Skeletal muscle satellite cell (primary cell): ENCODE data around the gene MT1HL1.
"Not testable (repeated sequence)": the region's sequence is repeated elsewhere in the genome, so short reads cannot be mapped to it uniquely, and the experiment has no call there.

Experiments used
- H3K27me3 ChIP-seq: 2 replicates; pipeline ENCODE4 v1.7.0; 2013; ENCODE audit warnings: low read length; ENCODE audit not compliant: control insufficient read depth, insufficient read depth
- H3K36me3 ChIP-seq: 2 replicates; pipeline ENCODE4 v1.7.0; 2013; ENCODE audit warnings: mild to moderate bottlenecking, control low read depth, low read length; ENCODE audit not compliant: insufficient read depth
- H3K4me1 ChIP-seq: 2 replicates; pipeline ENCODE4 v1.7.0; 2013; ENCODE audit warnings: low read length; ENCODE audit not compliant: control insufficient read depth, insufficient read depth
- H3K4me2 ChIP-seq: 2 replicates; pipeline ENCODE4 v1.7.0; 2013; ENCODE audit warnings: mild to moderate bottlenecking, low read length
- H3K4me3 ChIP-seq: 2 replicates; pipeline ENCODE4 v1.7.0; 2013; ENCODE audit warnings: low read length
- H3K9ac ChIP-seq: 2 replicates; pipeline ENCODE4 v1.7.0; 2013; ENCODE audit warnings: mild to moderate bottlenecking, low read depth, low read length, moderate library complexity
- H3K9me3 ChIP-seq: replicated peaks from 2 replicates; pipeline ENCODE4 v1.7.0; 2013; ENCODE audit warnings: mild to moderate bottlenecking, control low read depth, low read length

MT1HL1 gene

GRCh38 chr1:236992449-236992848, 11.8 kb downstream of the MT1HL1 start:
- H3K27me3 ChIP-seq = no peaks in the 10 kb centered on the region
- no peak overlapping the region for H3K4me3 ChIP-seq
- no peak overlapping the region for H3K9ac ChIP-seq
- H3K9me3 ChIP-seq = peaks cover 10% of the 10 kb centered on the region
- no peaks in the 10 kb centered on the region for H3K4me1 ChIP-seq
- no peak overlapping the region for H3K4me2 ChIP-seq
- no peaks in the 10 kb centered on the region for H3K36me3 ChIP-seq

GRCh38 chr1:236990052-236990445, 14.2 kb downstream of the MT1HL1 start:
- Histone ChIP-seq H3K9me3 (peaks cover 12% of the 10 kb centered on the region), H3K4me2 (no peak overlapping the region), H3K27me3 (no peaks in the 10 kb centered on the region), H3K4me1 (no peaks in the 10 kb centered on the region), H3K4me3 (no peak overlapping the region), H3K36me3 (no peaks in the 10 kb centered on the region), H3K9ac (no peak overlapping the region)

GRCh38 chr1:236989290-236990051, 14.8 kb downstream of the MT1HL1 start:
- Histone ChIP-seq H3K36me3 (no peaks in the 10 kb centered on the region), H3K4me3 (no peak overlapping the region), H3K27me3 (no peaks in the 10 kb centered on the region), H3K4me2 (no peak overlapping the region), H3K4me1 (no peaks in the 10 kb centered on the region), H3K9ac (no peak overlapping the region), H3K9me3 (peaks cover 9% of the 10 kb centered on the region)

- Histone ChIP-seq H3K27me3 (no peaks in the 10 kb centered on the region), H3K9ac (no peak overlapping the region), H3K4me1 (no peaks in the 10 kb centered on the region), H3K36me3 (no peaks in the 10 kb centered on the region), H3K4me2 (no peak overlapping the region), H3K9me3 (peaks cover 14% of the 10 kb centered on the region), H3K4me3 (no peak overlapping the region)
Measured at GRCh38 chr1:236983818-236984217, 20.4 kb downstream of the MT1HL1 start.

- Histone ChIP-seq H3K4me3 (no peak overlapping the region), H3K9me3 (peaks cover 14% of the 10 kb centered on the region), H3K4me1 (no peaks in the 10 kb centered on the region), H3K27me3 (no peaks in the 10 kb centered on the region), H3K9ac (no peak overlapping the region), H3K4me2 (no peak overlapping the region), H3K36me3 (no peaks in the 10 kb centered on the region)
Measured at GRCh38 chr1:236982380-236982779, 21.9 kb downstream of the MT1HL1 start.

GRCh38 chr1:236981431-236981830, 22.8 kb downstream of the MT1HL1 start:
- H3K4me2 ChIP-seq, H3K27me3 ChIP-seq, H3K9ac ChIP-seq, H3K4me3 ChIP-seq, H3K4me1 ChIP-seq, H3K36me3 ChIP-seq: not testable (repeated sequence)
- H3K9me3 ChIP-seq = peaks cover 13% of the 10 kb centered on the region

GRCh38 chr1:236980673-236981072, 23.6 kb downstream of the MT1HL1 start:
- H3K9me3 ChIP-seq = peaks cover 11% of the 10 kb centered on the region
- no peaks in the 10 kb centered on the region for H3K4me1 ChIP-seq
- H3K9ac ChIP-seq = no peak overlapping the region
- H3K27me3 ChIP-seq = no peaks in the 10 kb centered on the region
- no peaks in the 10 kb centered on the region for H3K36me3 ChIP-seq
- H3K4me3 ChIP-seq = no peak overlapping the region
- no peak overlapping the region for H3K4me2 ChIP-seq

- no peaks in the 10 kb centered on the region for H3K27me3 ChIP-seq
- no peaks in the 10 kb centered on the region for H3K36me3 ChIP-seq
- H3K9ac ChIP-seq = no peak overlapping the region
- no peak overlapping the region for H3K4me3 ChIP-seq
- peaks cover 11% of the 10 kb centered on the region for H3K9me3 ChIP-seq
- no peak overlapping the region for H3K4me2 ChIP-seq
- H3K4me1 ChIP-seq = no peaks in the 10 kb centered on the region
Measured at GRCh38 chr1:236979149-236979900, 24.9 kb downstream of the MT1HL1 start.

- no peaks in the 10 kb centered on the region for H3K27me3 ChIP-seq
- no peaks in the 10 kb centered on the region for H3K36me3 ChIP-seq
- H3K9me3 ChIP-seq = peaks cover 11% of the 10 kb centered on the region
- H3K4me1 ChIP-seq = no peaks in the 10 kb centered on the region
- no peak overlapping the region for H3K9ac ChIP-seq
- no peak overlapping the region for H3K4me3 ChIP-seq
- H3K4me2 ChIP-seq = no peak overlapping the region
Measured at GRCh38 chr1:236978740-236979139, 25.5 kb downstream of the MT1HL1 start.

- Histone ChIP-seq H3K9ac (no peak overlapping the region), H3K4me1 (no peaks in the 10 kb centered on the region), H3K36me3 (no peaks in the 10 kb centered on the region), H3K4me3 (no peak overlapping the region), H3K4me2 (no peak overlapping the region), H3K27me3 (no peaks in the 10 kb centered on the region), H3K9me3 (peaks cover 9% of the 10 kb centered on the region)
Measured at GRCh38 chr1:236975461-236975860, 28.8 kb downstream of the MT1HL1 start.

- not testable (repeated sequence) for H3K4me3 ChIP-seq, H3K27me3 ChIP-seq, H3K9me3 ChIP-seq, H3K9ac ChIP-seq, H3K4me1 ChIP-seq, H3K4me2 ChIP-seq, H3K36me3 ChIP-seq
Measured at GRCh38 chr1:236974025-236974424, 30.2 kb downstream of the MT1HL1 start.

GRCh38 chr1:236966636-236967035, 37.6 kb downstream of the MT1HL1 start:
- H3K9ac ChIP-seq = no peak overlapping the region
- H3K4me3 ChIP-seq = no peak overlapping the region
- H3K9me3 ChIP-seq = peaks cover 5% of the 10 kb centered on the region
- no peaks in the 10 kb centered on the region for H3K36me3 ChIP-seq
- no peaks in the 10 kb centered on the region for H3K27me3 ChIP-seq
- H3K4me2 ChIP-seq = no peak overlapping the region
- no peaks in the 10 kb centered on the region for H3K4me1 ChIP-seq
